ENCODE results near the gene RDH5. TPM values are rescaled to one million over a fixed set of nuclear protein-coding genes. Genes with fewer than 3 reads are reported as not detected.

RDH5 gene
- total RNA-seq, 1 donor from 2014 or later: 11.2 TPM

DNA sequence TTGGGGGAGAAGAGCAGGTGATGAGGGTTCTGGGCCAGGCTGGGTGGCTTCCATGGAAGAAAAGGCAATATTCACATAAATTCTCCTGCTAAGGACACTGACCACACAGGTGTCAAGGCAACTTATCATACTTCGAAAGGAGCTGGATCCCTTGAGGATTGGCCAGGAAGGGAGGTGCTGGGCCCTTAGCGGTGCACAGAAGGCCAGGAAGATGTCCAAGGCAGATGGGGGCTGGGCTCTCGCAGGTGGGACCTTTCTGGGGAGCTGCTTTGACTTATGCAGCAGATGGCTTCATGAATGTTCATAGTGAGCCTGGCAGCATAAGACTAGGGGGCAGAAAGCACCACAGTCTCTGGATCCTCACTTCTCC lies 4.7 kb downstream of the RDH5 start:
- Mint-ChIP-seq H3K9me3 (no peaks in the 10 kb centered on the region), H3K36me3 (peaks cover 9% of the 10 kb centered on the region), H3K4me1 (peaks cover 21% of the 10 kb centered on the region), H3K4me3 (no peak overlapping the region), H3K27ac (peak overlapping the region; percentile 53), H3K27me3 (ENCODE audit: low read depth) (no peaks in the 10 kb centered on the region)
- TF ChIP-seq, protein P1, sequence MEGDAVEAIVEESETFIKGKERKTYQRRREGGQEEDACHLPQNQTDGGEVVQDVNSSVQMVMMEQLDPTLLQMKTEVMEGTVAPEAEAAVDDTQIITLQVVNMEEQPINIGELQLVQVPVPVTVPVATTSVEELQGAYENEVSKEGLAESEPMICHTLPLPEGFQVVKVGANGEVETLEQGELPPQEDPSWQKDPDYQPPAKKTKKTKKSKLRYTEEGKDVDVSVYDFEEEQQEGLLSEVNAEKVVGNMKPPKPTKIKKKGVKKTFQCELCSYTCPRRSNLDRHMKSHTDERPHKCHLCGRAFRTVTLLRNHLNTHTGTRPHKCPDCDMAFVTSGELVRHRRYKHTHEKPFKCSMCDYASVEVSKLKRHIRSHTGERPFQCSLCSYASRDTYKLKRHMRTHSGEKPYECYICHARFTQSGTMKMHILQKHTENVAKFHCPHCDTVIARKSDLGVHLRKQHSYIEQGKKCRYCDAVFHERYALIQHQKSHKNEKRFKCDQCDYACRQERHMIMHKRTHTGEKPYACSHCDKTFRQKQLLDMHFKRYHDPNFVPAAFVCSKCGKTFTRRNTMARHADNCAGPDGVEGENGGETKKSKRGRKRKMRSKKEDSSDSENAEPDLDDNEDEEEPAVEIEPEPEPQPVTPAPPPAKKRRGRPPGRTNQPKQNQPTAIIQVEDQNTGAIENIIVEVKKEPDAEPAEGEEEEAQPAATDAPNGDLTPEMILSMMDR (IDR thresholded peaks at IDR 0.05; ENCODE audit: unreplicated experiment): no peak
- no peak for DNase-seq (ENCODE audit: low spot score in 2 of 2, unreplicated experiment in 2 of 2)

- H3K9me3 Mint-ChIP-seq: no peaks in the 10 kb centered on the region
- TF ChIP-seq, protein P1 (IDR thresholded peaks at IDR 0.05; ENCODE audit: unreplicated experiment): no peak
- no peaks in the 10 kb centered on the region for H3K27me3 Mint-ChIP-seq (ENCODE audit: low read depth)
- no peak overlapping the region for H3K4me3 Mint-ChIP-seq
- H3K4me1 Mint-ChIP-seq: peaks cover 28% of the 10 kb centered on the region
- peak overlapping the region; percentile 53 for H3K27ac Mint-ChIP-seq
- DNase-seq (ENCODE audit: low spot score in 2 of 2, unreplicated experiment in 2 of 2): no peak
- peaks cover 9% of the 10 kb centered on the region for H3K36me3 Mint-ChIP-seq
Measured at GRCh38 chr12:55725556-55725955, 5.4 kb downstream of the RDH5 start.

GRCh38 chr12:55726971-55727370 lies 6.8 kb downstream of the RDH5 start:
- DNase-seq (ENCODE audit: low spot score in 2 of 2, unreplicated experiment in 2 of 2): no peak
- peaks cover 31% of the 10 kb centered on the region for H3K4me1 Mint-ChIP-seq

DNA sequence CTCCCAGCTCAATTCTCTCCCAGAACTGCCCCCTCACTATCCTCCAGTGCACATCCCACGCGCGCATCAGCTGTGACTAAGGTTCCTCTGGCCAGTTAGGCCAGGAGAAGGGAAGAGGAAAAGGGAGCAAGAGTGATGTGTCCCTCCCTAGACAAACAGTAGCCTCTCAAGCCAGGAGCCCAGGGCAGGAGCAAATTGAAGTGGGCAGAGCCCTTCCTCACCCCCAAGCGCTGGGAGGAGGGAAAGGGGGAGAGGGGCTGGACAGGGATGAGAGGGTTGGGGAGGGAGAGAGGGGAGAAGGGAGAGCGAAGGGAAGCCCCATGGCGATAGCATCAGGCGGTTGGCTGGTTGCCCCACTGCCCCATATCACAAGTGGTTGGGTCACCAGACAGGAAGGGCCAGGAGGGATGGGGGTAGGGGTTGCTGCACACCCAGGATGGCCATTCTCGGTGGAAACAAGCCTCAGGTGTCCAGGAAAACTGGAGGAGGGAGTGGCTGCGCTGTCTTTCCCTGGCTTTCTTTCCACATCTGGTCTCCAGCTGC lies 7.5 kb downstream of the RDH5 start:
- Mint-ChIP-seq H3K27ac (peak overlapping the region; percentile 87), H3K9me3 (no peaks in the 10 kb centered on the region), H3K4me3 (peak overlapping the region; percentile 80), H3K27me3 (ENCODE audit: low read depth) (no peaks in the 10 kb centered on the region), H3K4me1 (peaks cover 31% of the 10 kb centered on the region), H3K36me3 (peaks cover 9% of the 10 kb centered on the region)
- TF ChIP-seq, protein P1 (IDR thresholded peaks at IDR 0.05; ENCODE audit: unreplicated experiment): no peak
- no peak for DNase-seq (ENCODE audit: low spot score in 2 of 2, unreplicated experiment in 2 of 2)

More at GRCh38 chr12:55726971-55727370, 6.8 kb downstream of the RDH5 start:
- H3K27ac Mint-ChIP-seq: peak overlapping the region; percentile 9
- H3K9me3 Mint-ChIP-seq: no peaks in the 10 kb centered on the region
- no peaks in the 10 kb centered on the region for H3K27me3 Mint-ChIP-seq (ENCODE audit: low read depth)
- TF ChIP-seq, protein P1 (IDR thresholded peaks at IDR 0.05; ENCODE audit: unreplicated experiment): no peak
- H3K4me3 Mint-ChIP-seq: peak overlapping the region; percentile 80
- H3K36me3 Mint-ChIP-seq: peaks cover 9% of the 10 kb centered on the region

GRCh38 chr12:55728186-55728938 lies 8.2 kb downstream of the RDH5 start:
- TF ChIP-seq, protein P1 (IDR thresholded peaks at IDR 0.05; ENCODE audit: unreplicated experiment): no peak
- no peaks in the 10 kb centered on the region for H3K9me3 Mint-ChIP-seq
- peak in 1 of 2 experiments; percentile 61 for DNase-seq (ENCODE audit: low spot score in 2 of 2, unreplicated experiment in 2 of 2)
- peaks cover 31% of the 10 kb centered on the region for H3K4me1 Mint-ChIP-seq
- peak overlapping the region; percentile 87 for H3K27ac Mint-ChIP-seq
- peaks cover 9% of the 10 kb centered on the region for H3K36me3 Mint-ChIP-seq
- H3K27me3 Mint-ChIP-seq (ENCODE audit: low read depth): no peaks in the 10 kb centered on the region
- peak overlapping the region; percentile 80 for H3K4me3 Mint-ChIP-seq
